Kidney (tissue), 14 donors: Measurements from ENCODE around the gene RASGEF1C. TPM values are rescaled to one million over a fixed set of nuclear protein-coding genes. Genes with fewer than 3 reads are reported as not detected.

ENCODE experiments used
- DNase-seq, 5 donors: peaks; one replicate each; pipeline ENCODE4 v3.0.0-alpha.2; 2013 to 2020
- FAIRE-seq: peaks from 2 replicates; lab custom pipeline; 2012; peaks lifted over from hg19 to GRCh38; lab: Jason Lieb, UNC
- H3K27ac ChIP-seq, 2 donors: one replicate each; pipeline ENCODE4 v1.7.0; 2013; ENCODE audit warnings: low read depth in 2 of 2, low read length in 2 of 2, inconsistent platforms in 1 of 2
- H3K27me3 ChIP-seq: one replicate; pipeline ENCODE4 v1.7.1; 2013; ENCODE audit warnings: low read length, inconsistent platforms; ENCODE audit not compliant: control insufficient read depth, insufficient read depth
- H3K36me3 ChIP-seq, 3 donors: one replicate each; pipeline versions ENCODE4 v1.7.0 to v1.7.1; 2013; ENCODE audit warnings: low read length in 3 of 3, control low read depth in 1 of 3, inconsistent platforms in 1 of 3; ENCODE audit not compliant: insufficient read depth in 3 of 3, control insufficient read depth in 2 of 3
- H3K4me1 ChIP-seq, 3 donors: one replicate each; pipeline versions ENCODE4 v1.7.0 to v1.7.1; 2013; ENCODE audit warnings: low read length in 3 of 3, inconsistent platforms in 1 of 3, low read depth in 1 of 3; ENCODE audit not compliant: control insufficient read depth in 2 of 3, insufficient read depth in 2 of 3
- H3K4me3 ChIP-seq, 3 donors: one replicate each; pipeline versions ENCODE4 v1.7.0 to v1.8.1; 2013; ENCODE audit warnings: low read length in 3 of 3, control low read depth in 1 of 3, inconsistent platforms in 1 of 3
- H3K9ac ChIP-seq, 3 donors: one replicate each; pipeline versions ENCODE4 v1.7.0 to v1.7.1; 2013; ENCODE audit warnings: low read length in 3 of 3, control low read depth in 1 of 3, inconsistent platforms in 1 of 3
- H3K9me3 ChIP-seq, 3 donors: one replicate each; pipeline versions ENCODE4 v1.7.0 to v1.7.1; 2013; ENCODE audit warnings: low read length in 3 of 3, control low read depth in 1 of 3, inconsistent platforms in 1 of 3; ENCODE audit not compliant: control insufficient read depth in 2 of 3, insufficient read depth in 1 of 3
- CTCF ChIP-seq: IDR thresholded peaks from 3 replicates; pipeline ENCODE4 v1.5.1; 2012; ENCODE audit warnings: mild to moderate bottlenecking, moderate library complexity, borderline replicate concordance; ENCODE audit not compliant: insufficient read depth; ENCODE audit errors: extremely low read depth
- intact Hi-C: fragments of 100-400 bp; cut with DNase I; formaldehyde crosslinking; loops from one replicate; pipeline ENCODE4 v1.11.1; 2022
- polyA plus RNA-seq: library from polyadenylated mRNA; stranded (reverse); fragments of 350-450 nt; fragmentation: Illumina TruSeq; extraction: RNeasy Lipid Tissue Mini Kit (QIAGEN cat#74804); gene quantifications from one replicate; pipeline ENCODE4 v1.2.3, GENCODE V29; 2014; ENCODE audit warnings: low read depth, low replicate concordance; ENCODE audit not compliant: insufficient read depth
- total RNA-seq: library from RNA; stranded (reverse); fragmentation: NEBNext Ultra II Directional; extraction: Animal tissue kit (Norgen Biotek cat#: 25700); gene quantifications from one replicate; pipeline ENCODE4 v1.2.1, GENCODE V29; 2021
- donor health status: control.
- donor health status: control.
- donor health status: control.
- donor health status: control.
- donor health status: control.
- donor health status: DM: yes; HTN: yes; CAD: no.
- donor health status: Normal renal cell carcinoma (clear cell type).

RASGEF1C gene
- total and polyA plus RNA-seq, 2 donors from 2014 or later: 0.15 to 0.16 TPM

- intact Hi-C loops: no loop called here
- no peak for FAIRE-seq
Measured at GRCh38 chr5:180198208-180198607, 10.8 kb downstream of the RASGEF1C start.

GRCh38 chr5:180197016-180197702 lies 11.9 kb downstream of the RASGEF1C start:
- intact Hi-C loops: no loop called here
- no peak for DNase-seq
- TF ChIP-seq CTCF: no peak

More at GRCh38 chr5:180198208-180198607, 10.8 kb downstream of the RASGEF1C start:
- no peaks in the 10 kb centered on the region for H3K36me3 ChIP-seq
- H3K27me3 ChIP-seq: no peaks in the 10 kb centered on the region
- DNase-seq: no peak
- TF ChIP-seq CTCF: no peak
- H3K9me3 ChIP-seq: no peaks in the 10 kb centered on the region
- H3K4me3 ChIP-seq: no peak overlapping the region
- no peak overlapping the region for H3K27ac ChIP-seq
- H3K9ac ChIP-seq: no peak overlapping the region
- no peaks in the 10 kb centered on the region for H3K4me1 ChIP-seq

GRCh38 chr5:180194410-180195345 lies 14.3 kb downstream of the RASGEF1C start:
- FAIRE-seq: no peak
- intact Hi-C loops: no loop called here
- no peak overlapping the region for H3K9ac ChIP-seq

More at GRCh38 chr5:180197016-180197702, 11.9 kb downstream of the RASGEF1C start:
- Histone ChIP-seq H3K4me3 (no peak overlapping the region), H3K36me3 (no peaks in the 10 kb centered on the region), H3K9ac (no peak overlapping the region), H3K27me3 (no peaks in the 10 kb centered on the region), H3K9me3 (no peaks in the 10 kb centered on the region), H3K4me1 (no peaks in the 10 kb centered on the region), H3K27ac (no peak overlapping the region)
- FAIRE-seq: no peak

More at GRCh38 chr5:180194410-180195345, 14.3 kb downstream of the RASGEF1C start:
- Histone ChIP-seq H3K27me3 (no peaks in the 10 kb centered on the region), H3K4me3 (no peak overlapping the region), H3K27ac (no peak overlapping the region), H3K9me3 (no peaks in the 10 kb centered on the region), H3K4me1 (no peaks in the 10 kb centered on the region), H3K36me3 (no peaks in the 10 kb centered on the region)
- DNase-seq: peak in 4 of 5 donors; percentile 35 to 45 (median 40)
- TF ChIP-seq CTCF: no peak
